Sigmoid colon (tissue), 7 donors: ENCODE data around the gene STARD13. TPM values are rescaled to one million over a fixed set of nuclear protein-coding genes. Genes with fewer than 3 reads are reported as not detected.

Source experiments
- DNase-seq: peaks from one replicate; pipeline ENCODE4 v3.0.0-alpha.2; 2019
- H3K27ac ChIP-seq, 4 donors: fragments of 200-600 bp; sonication (generic); one replicate each; pipeline ENCODE4 v1.5.1; 2016 to 2019; ENCODE audit warnings: mild to moderate bottlenecking in 1 of 4
- H3K27me3 ChIP-seq, 3 donors: fragments of 200-600 bp; sonication (generic); one replicate each; pipeline ENCODE4 v1.5.1; 2019; ENCODE audit warnings: mild to moderate bottlenecking in 1 of 3
- H3K36me3 ChIP-seq, 4 donors: fragments of 200-600 bp; sonication (generic); one replicate each; pipeline ENCODE4 v1.5.1; 2016 to 2019
- H3K4me1 ChIP-seq, 4 donors: fragments of 200-600 bp; sonication (generic); one replicate each; pipeline ENCODE4 v1.5.1; 2017 to 2019
- H3K4me3 ChIP-seq, 4 donors: fragments of 200-600 bp; sonication (generic); one replicate each; pipeline ENCODE4 v1.5.1; 2017 to 2019; ENCODE audit warnings: mild to moderate bottlenecking in 2 of 4, moderate library complexity in 1 of 4
- H3K9me3 ChIP-seq, 4 donors: fragments of 200-600 bp in 3 of 4; sonication (generic) in 3 of 4; one replicate each; pipeline versions ENCODE4 v1.5.1 to v1.6.1; 2013 to 2019
- EP300 ChIP-seq, 4 donors: sonication (generic); formaldehyde crosslinking; IDR thresholded peaks; one replicate each; pipeline ENCODE4 v1.6.1; 2017; ENCODE audit warnings: antibody characterized with exemption in 4 of 4
- POLR2A ChIP-seq, 2 donors: fragments of 450-650 bp; IDR thresholded peaks; one replicate each; pipeline ENCODE4 v1.6.1; 2016; ENCODE audit warnings: antibody characterized with exemption in 2 of 2, mild to moderate bottlenecking in 2 of 2, moderate library complexity in 2 of 2
- POLR2AphosphoS5 ChIP-seq, 4 donors: sonication (generic); formaldehyde crosslinking; IDR thresholded peaks; one replicate each; pipeline ENCODE4 v1.6.1; 2017; ENCODE audit warnings: antibody characterized with exemption in 4 of 4
- whole genome bisulfite sequencing, 2 donors: extraction: QIAGEN DNeasy Blood & Tissue Kit; methylation state at CpG; one replicate each; pipeline ENCODE4 v1.1.7; 2013; 5-methylcytosine and 5-hydroxymethylcytosine counted together
- intact Hi-C: fragments of 100-400 bp; cut with DNase I; formaldehyde crosslinking; loops from one replicate; pipeline ENCODE4 v1.15.1; 2023
- polyA plus RNA-seq, 3 donors: library from polyadenylated mRNA; stranded (reverse); fragments of 200-250 nt; gene quantifications; one replicate each; pipeline ENCODE4 v1.2.3, GENCODE V29; 2013
- total RNA-seq, 4 donors: library from RNA; depleted of rRNA; stranded (reverse); fragments of >200 nt; gene quantifications; one replicate each; pipeline ENCODE4 v1.1.0, GENCODE V29; 2016
- TF ChIP-seq, protein P1 (sequence below), 4 experiments: fragments of 450-650 bp in 3 of 4; fragments of 200-600 bp in 1 of 4; IDR thresholded peaks; one replicate each; pipeline ENCODE4 v1.5.1; 2016 to 2019; ENCODE audit warnings: antibody characterized with exemption in 4 of 4, mild to moderate bottlenecking in 3 of 4, moderate library complexity in 2 of 4
- donor health status: healthy with polysubstance abuse.
- donor health status: Bipolar disorder and iron deficiency.
- donor health status: healthy.

STARD13 gene
- total and polyA plus RNA-seq, 7 donors, result 3.7 to 102 (median 66.7) TPM

DNA sequence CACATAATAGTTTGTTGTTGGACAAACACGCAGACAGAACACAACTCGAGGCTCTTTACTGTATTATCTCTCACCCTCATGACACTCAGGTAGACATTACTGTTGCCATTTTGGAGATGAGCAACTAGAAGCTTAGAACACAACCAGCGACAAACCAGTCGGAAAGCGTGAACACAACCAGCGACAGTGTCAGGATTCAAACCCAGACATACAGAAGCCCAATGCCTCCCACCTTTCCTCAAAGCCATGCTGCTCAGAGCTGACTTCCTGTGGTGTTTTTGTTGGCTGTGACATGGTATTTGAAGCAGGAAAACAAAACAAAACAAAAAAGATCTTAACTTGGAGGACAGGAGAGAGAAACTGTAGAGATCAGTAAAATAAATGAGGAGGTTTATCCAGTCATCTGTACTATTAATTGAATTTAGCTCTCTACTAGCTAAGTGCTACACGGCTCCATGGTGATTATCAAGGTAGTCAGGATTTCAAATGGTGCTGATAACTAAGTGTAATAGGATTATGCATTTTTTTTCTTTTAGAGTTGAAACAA, 92.1 kb downstream of the STARD13 start:
- H3K27me3 ChIP-seq, result no peaks in the 10 kb centered on the region
- H3K9me3 ChIP-seq, result no peaks in the 10 kb centered on the region
- 91 to 93% methylated on average over 7 of the region's 7 CpGs for WGBS, 2 donors
- no peak for DNase-seq
- peaks cover 0 to 99% (median 89%) of the 10 kb centered on the region in 4 donors for H3K4me1 ChIP-seq
- H3K4me3 ChIP-seq, result no peak overlapping the region
- intact Hi-C loops, result no loop called here
- H3K27ac ChIP-seq, result peak overlapping the region; percentile 15 to 88 (median 76)
- H3K36me3 ChIP-seq, result no peaks in the 10 kb centered on the region
- TF ChIP-seq, protein P1, sequence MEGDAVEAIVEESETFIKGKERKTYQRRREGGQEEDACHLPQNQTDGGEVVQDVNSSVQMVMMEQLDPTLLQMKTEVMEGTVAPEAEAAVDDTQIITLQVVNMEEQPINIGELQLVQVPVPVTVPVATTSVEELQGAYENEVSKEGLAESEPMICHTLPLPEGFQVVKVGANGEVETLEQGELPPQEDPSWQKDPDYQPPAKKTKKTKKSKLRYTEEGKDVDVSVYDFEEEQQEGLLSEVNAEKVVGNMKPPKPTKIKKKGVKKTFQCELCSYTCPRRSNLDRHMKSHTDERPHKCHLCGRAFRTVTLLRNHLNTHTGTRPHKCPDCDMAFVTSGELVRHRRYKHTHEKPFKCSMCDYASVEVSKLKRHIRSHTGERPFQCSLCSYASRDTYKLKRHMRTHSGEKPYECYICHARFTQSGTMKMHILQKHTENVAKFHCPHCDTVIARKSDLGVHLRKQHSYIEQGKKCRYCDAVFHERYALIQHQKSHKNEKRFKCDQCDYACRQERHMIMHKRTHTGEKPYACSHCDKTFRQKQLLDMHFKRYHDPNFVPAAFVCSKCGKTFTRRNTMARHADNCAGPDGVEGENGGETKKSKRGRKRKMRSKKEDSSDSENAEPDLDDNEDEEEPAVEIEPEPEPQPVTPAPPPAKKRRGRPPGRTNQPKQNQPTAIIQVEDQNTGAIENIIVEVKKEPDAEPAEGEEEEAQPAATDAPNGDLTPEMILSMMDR (IDR thresholded peaks at IDR 0.05), result no peak
- TF ChIP-seq EP300 (IDR thresholded peaks at IDR 0.05), result no peak
- TF ChIP-seq POLR2AphosphoS5 (IDR thresholded peaks at IDR 0.05), result no peak
- TF ChIP-seq POLR2A (IDR thresholded peaks at IDR 0.05), result no peak

DNA sequence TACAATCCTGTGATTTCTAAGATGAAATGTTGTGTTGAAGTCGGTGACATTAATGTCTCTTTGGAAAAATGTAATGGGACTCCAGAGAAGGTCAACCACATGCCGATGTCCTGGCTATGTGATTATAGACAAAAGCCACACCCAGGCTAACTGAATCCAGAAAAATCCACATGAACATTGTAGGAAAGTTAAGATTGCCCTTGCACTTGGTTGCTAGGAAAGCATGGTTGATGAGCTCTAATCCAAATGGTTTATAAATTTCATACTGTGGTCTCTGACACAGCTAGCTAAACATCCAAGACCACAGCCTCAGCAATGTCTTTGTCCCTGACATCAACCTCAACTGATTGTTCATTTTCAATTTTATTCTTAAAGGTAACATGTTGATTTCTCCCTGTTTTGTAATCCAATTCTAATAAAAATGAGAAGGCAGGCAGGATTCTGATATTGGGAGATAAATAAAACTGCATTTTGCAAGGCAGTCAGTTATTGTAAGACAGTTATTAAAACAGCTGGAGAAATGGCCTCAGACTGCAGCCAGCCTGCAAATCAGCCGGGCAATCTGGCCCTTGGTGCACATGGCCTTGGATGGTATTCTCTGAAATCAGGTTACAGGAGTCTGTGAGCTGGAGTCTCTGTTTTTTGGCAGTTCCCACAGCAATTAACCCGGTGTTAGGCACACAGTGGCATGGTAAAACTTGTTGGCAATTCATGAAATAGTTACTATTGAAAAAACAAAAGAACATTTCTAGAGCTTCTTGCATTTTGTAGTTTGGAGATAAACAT, 93.9 kb downstream of the STARD13 start:
- DNase-seq, result no peak

GRCh38 chr13:33189470-33189869, 96.1 kb downstream of the STARD13 start:
- peaks cover 0 to 100% (median 89%) of the 10 kb centered on the region in 4 donors for H3K4me1 ChIP-seq
- no peaks in the 10 kb centered on the region for H3K27me3 ChIP-seq
- peak overlapping the region; percentile 55 to 88 (median 76) for H3K27ac ChIP-seq
- intact Hi-C loops, result no loop called here
- WGBS, 2 donors, result 93 to 96% methylated on average over 6 of the region's 6 CpGs
- TF ChIP-seq EP300 (IDR thresholded peaks at IDR 0.05) (no peak), POLR2AphosphoS5 (IDR thresholded peaks at IDR 0.05) (no peak), POLR2A (IDR thresholded peaks at IDR 0.05) (no peak)
- TF ChIP-seq, protein P1 (IDR thresholded peaks at IDR 0.05), result no peak
- no peak for DNase-seq
- H3K36me3 ChIP-seq, result no peaks in the 10 kb centered on the region
- H3K9me3 ChIP-seq, result no peaks in the 10 kb centered on the region
- H3K4me3 ChIP-seq, result no peak overlapping the region

More for the DNA sequence above, 93.9 kb downstream of the STARD13 start:
- intact Hi-C loops, result no loop called here
- TF ChIP-seq, protein P1 (IDR thresholded peaks at IDR 0.05), result no peak
- TF ChIP-seq POLR2A (IDR thresholded peaks at IDR 0.05), result no peak
- no peak for TF ChIP-seq POLR2AphosphoS5 (IDR thresholded peaks at IDR 0.05)
- no peak for TF ChIP-seq EP300 (IDR thresholded peaks at IDR 0.05)
- 75 to 76% methylated on average over 4 of the region's 4 CpGs for WGBS, 2 donors
- no peaks in the 10 kb centered on the region for H3K36me3 ChIP-seq
- peaks cover 0 to 100% (median 89%) of the 10 kb centered on the region in 4 donors for H3K4me1 ChIP-seq
- H3K9me3 ChIP-seq, result no peaks in the 10 kb centered on the region
- H3K27me3 ChIP-seq, result no peaks in the 10 kb centered on the region
- H3K4me3 ChIP-seq, result no peak overlapping the region
- H3K27ac ChIP-seq, result peak overlapping the region; percentile 10 to 88 (median 76)

DNA sequence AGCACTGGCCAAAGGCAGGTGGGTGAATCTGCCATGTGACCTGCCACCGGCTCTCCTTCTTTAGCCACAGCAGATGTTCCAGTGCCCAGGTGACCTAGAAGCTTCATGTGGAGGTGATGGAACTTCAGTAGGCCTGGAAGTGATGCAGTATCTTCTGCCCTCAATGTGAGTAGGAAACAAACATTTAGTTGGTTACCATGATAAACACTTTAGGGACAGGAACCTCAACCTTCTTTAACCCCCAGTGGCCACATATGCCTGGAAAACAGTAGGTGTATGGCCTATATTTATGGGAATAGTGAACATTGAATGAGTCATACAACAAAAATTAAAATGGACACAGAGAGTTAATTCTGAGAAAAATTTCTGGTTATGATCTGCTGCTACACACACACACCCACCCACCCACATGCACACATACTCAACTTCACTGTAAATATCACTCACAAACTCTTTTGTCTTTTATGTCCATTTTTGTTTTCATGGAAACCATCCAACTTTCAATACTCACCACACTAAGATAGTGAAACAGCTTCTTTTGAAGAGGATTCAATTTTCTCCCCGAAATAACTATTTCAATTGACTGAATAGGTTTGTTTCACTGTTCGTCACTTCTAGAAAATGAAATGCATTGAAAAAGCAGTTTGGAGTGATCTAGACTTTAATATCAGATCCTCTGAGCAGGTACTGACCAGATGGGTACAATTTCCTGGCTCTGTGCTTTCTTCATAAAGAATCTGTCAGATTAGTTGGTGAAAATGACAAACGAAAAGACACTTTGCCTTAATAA, 97.3 kb downstream of the STARD13 start:
- 75 to 81% methylated on average over 4 of the region's 4 CpGs for WGBS, 2 donors
- no peaks in the 10 kb centered on the region for H3K27me3 ChIP-seq
- no peaks in the 10 kb centered on the region for H3K36me3 ChIP-seq
- peaks cover 0 to 100% (median 91%) of the 10 kb centered on the region in 4 donors for H3K4me1 ChIP-seq
- H3K27ac ChIP-seq, result peak overlapping the region; percentile 55 to 88 (median 76)
- TF ChIP-seq POLR2AphosphoS5 (IDR thresholded peaks at IDR 0.05), result peak in 1 of 4 donors; percentile 7
- no peak for TF ChIP-seq POLR2A (IDR thresholded peaks at IDR 0.05)
- no peak for TF ChIP-seq EP300 (IDR thresholded peaks at IDR 0.05)
- H3K9me3 ChIP-seq, result no peaks in the 10 kb centered on the region
- no peak overlapping the region for H3K4me3 ChIP-seq
- DNase-seq, result no peak
- intact Hi-C loops, result no loop called here
